ENCODE measurements around the gene IGFBP6. TPM values are rescaled to one million over a fixed set of nuclear protein-coding genes. Genes with fewer than 3 reads are reported as not detected.
A peak's percentile ranks its signal among the peaks of the same experiment; 100 is the strongest.
"Not testable (repeated sequence)": the region's sequence is repeated elsewhere in the genome, so short reads cannot be mapped to it uniquely, and the experiment has no call there.

The IGFBP6 gene
- total RNA-seq, 1 experiment from 2014 or later: 231 TPM

- DNase-seq (ENCODE audit: low read depth): no peak
Observed at GRCh38 chr12:53069621-53070410, 27.7 kb upstream of the IGFBP6 start.

GRCh38 chr12:53070877-53071492, 26.5 kb upstream of the IGFBP6 start:
- DNase-seq (ENCODE audit: low read depth): peak; percentile 64

- no peak for DNase-seq (ENCODE audit: low read depth)
Observed at GRCh38 chr12:53071591-53072551, 25.6 kb upstream of the IGFBP6 start.

GRCh38 chr12:53073881-53074280, 23.6 kb upstream of the IGFBP6 start:
- no peak for DNase-seq (ENCODE audit: low read depth)

GRCh38 chr12:53074283-53074998, 23.0 kb upstream of the IGFBP6 start:
- DNase-seq (ENCODE audit: low read depth): no peak

GRCh38 chr12:53074999-53075370, 22.5 kb upstream of the IGFBP6 start:
- no peak for DNase-seq (ENCODE audit: low read depth)

GRCh38 chr12:53076461-53076860, 21.0 kb upstream of the IGFBP6 start:
- DNase-seq (ENCODE audit: low read depth): no peak

GRCh38 chr12:53077030-53077429, 20.4 kb upstream of the IGFBP6 start:
- no peak for DNase-seq (ENCODE audit: low read depth)

GRCh38 chr12:53078425-53079225, 18.8 kb upstream of the IGFBP6 start:
- DNase-seq (ENCODE audit: low read depth): no peak

GRCh38 chr12:53079226-53080117, 18.0 kb upstream of the IGFBP6 start, which contains the start of gene SPRYD3:
TSS of gene SPRYD3 (minus strand) at chr12:53079390. CDS start at chr12:53079333, 57 bp downstream.
- DNase-seq (ENCODE audit: low read depth): peak; percentile 97

GRCh38 chr12:53082637-53083175, 14.8 kb upstream of the IGFBP6 start:
- DNase-seq (ENCODE audit: low read depth): no peak

GRCh38 chr12:53086361-53086760, 11.1 kb upstream of the IGFBP6 start:
- no peak for DNase-seq (ENCODE audit: low read depth)

- no peak for DNase-seq (ENCODE audit: low read depth)
Observed at GRCh38 chr12:53090105-53090504, 7.4 kb upstream of the IGFBP6 start.

- no peak for DNase-seq (ENCODE audit: low read depth)
Observed at GRCh38 chr12:53090554-53090953, 6.9 kb upstream of the IGFBP6 start.

- no peak for DNase-seq (ENCODE audit: low read depth)
Observed at GRCh38 chr12:53091756-53092155, 5.7 kb upstream of the IGFBP6 start.

GRCh38 chr12:53093777-53094393, 3.6 kb upstream of the IGFBP6 start:
- DNase-seq (ENCODE audit: low read depth): no peak

- no peak for DNase-seq (ENCODE audit: low read depth)
Observed at GRCh38 chr12:53094394-53094787, 3.1 kb upstream of the IGFBP6 start.

- not testable (repeated sequence) for DNase-seq (ENCODE audit: low read depth)
Observed at GRCh38 chr12:53094796-53095595, 2.5 kb upstream of the IGFBP6 start.
